Measurements from ENCODE around the gene RANBP1. TPM values are rescaled to one million over a fixed set of nuclear protein-coding genes. Genes with fewer than 3 reads are reported as not detected.

Gene RANBP1
- total and polyA plus RNA-seq, 9 of the 15 experiments (the other 6 are each of a cell fraction or from before 2014, with no cell fraction given) = 162 to 2,891 (median 1,289) TPM

- TF ChIP-seq RFX1 (IDR thresholded peaks at IDR 0.05) = no peak
- peak; percentile 54; the same call in 1 of the 2 replicates for TF ChIP-seq ZNF324 (CRISPR knock-in tag; IDR thresholded peaks at IDR 0.05)
- TF ChIP-seq E2F3 (CRISPR knock-in tag; IDR thresholded peaks at IDR 0.05) = peak; percentile 69
- peak; percentile 54; the same call in 1 of the 2 replicates for TF ChIP-seq ZNF707 (CRISPR knock-in tag; conservative IDR thresholded peaks at IDR 0.05)
- no peak for TF ChIP-seq MCM5 (IDR thresholded peaks at IDR 0.05; ENCODE audit: low read depth)
- TF ChIP-seq GMEB1 (CRISPR knock-in tag; IDR thresholded peaks at IDR 0.05) = peak; percentile 47; the same call in 1 of the 2 replicates
- TF ChIP-seq ARID3B (CRISPR knock-in tag; IDR thresholded peaks at IDR 0.05; ENCODE audit: borderline replicate concordance) = peak; percentile 85; the same call in 1 of the 2 replicates
- peak; percentile 17; the same call in 1 of the 2 replicates for TF ChIP-seq RHOXF2B (CRISPR knock-in tag; conservative IDR thresholded peaks at IDR 0.05)
- no peak for TF ChIP-seq NFYB (IDR thresholded peaks at IDR 0.05; ENCODE audit: extremely low read depth, insufficient read length)
- peak; percentile 42 for TF ChIP-seq WHSC1 (IDR thresholded peaks at IDR 0.05; ENCODE audit: low read length)
- no peak for TF ChIP-seq SREBF2 (CRISPR knock-in tag; IDR thresholded peaks at IDR 0.05)
- no peak for TF ChIP-seq SIN3B (IDR thresholded peaks at IDR 0.05; ENCODE audit: low read depth)
- TF ChIP-seq TSHZ1 (CRISPR knock-in tag; IDR thresholded peaks at IDR 0.05) = peak; percentile 43; the same call in 1 of the 2 replicates
- TF ChIP-seq CAMTA2 (CRISPR knock-in tag; conservative IDR thresholded peaks at IDR 0.05) = peak; percentile 7
- TF ChIP-seq TAF15 (IDR thresholded peaks at IDR 0.05; ENCODE audit: low read depth, low read length) = peak; percentile 87; the same call in 1 of the 2 replicates
- TF ChIP-seq THRB (CRISPR knock-in tag; conservative IDR thresholded peaks at IDR 0.05) = peak; percentile 47
- TF ChIP-seq ZNF561 (CRISPR knock-in tag; conservative IDR thresholded peaks at IDR 0.05) = peak; percentile 59; the same call in 1 of the 2 replicates
- 0 out of 4 replicates have a peak, but pooled peaks of 1 of the 2 experiments have one; percentile 28 for TF ChIP-seq MAZ (CRISPR knock-in tag; conservative IDR thresholded peaks at IDR 0.05 in 1 of 2, IDR thresholded peaks at IDR 0.05 in 1 of 2)
- TF ChIP-seq ZNF165 (CRISPR knock-in tag; IDR thresholded peaks at IDR 0.05; ENCODE audit: borderline replicate concordance) = peak; percentile 78; the same call in 1 of the 2 replicates
These were observed 3.9 kb upstream of the RANBP1 start (continued) for GRCh38 chr22:20111689-20112622.

Measured in K562 (cell line).